Inferior parietal cortex (tissue), 1 donor: Measurements from ENCODE around the gene OR56B1.
"Not testable (repeated sequence)": the region's sequence is repeated elsewhere in the genome, so short reads cannot be mapped to it uniquely, and the experiment has no call there.

Experiments used
- DNase-seq: peaks from one replicate; pipeline ENCODE4 v3.0.0-alpha.2; 2016; ENCODE audit errors: extremely low spot score

Gene OR56B1, protein sequence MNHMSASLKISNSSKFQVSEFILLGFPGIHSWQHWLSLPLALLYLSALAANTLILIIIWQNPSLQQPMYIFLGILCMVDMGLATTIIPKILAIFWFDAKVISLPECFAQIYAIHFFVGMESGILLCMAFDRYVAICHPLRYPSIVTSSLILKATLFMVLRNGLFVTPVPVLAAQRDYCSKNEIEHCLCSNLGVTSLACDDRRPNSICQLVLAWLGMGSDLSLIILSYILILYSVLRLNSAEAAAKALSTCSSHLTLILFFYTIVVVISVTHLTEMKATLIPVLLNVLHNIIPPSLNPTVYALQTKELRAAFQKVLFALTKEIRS

DNA sequence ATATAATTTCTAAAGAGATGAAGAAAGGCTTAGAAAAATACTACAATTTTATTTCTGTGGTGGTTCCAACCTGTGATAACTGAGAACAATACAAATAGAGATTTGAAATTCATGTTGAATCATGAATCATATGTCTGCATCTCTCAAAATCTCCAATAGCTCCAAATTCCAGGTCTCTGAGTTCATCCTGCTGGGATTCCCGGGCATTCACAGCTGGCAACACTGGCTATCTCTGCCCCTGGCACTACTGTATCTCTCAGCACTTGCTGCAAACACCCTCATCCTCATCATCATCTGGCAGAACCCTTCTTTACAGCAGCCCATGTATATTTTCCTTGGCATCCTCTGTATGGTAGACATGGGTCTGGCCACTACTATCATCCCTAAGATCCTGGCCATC is at the start of gene OR56B1:
OR56B1 (plus strand) TSS at position 53 of the 400 bp plus-strand sequence; CDS start at position 122, 69 bp downstream.
- no peak for DNase-seq

DNA sequence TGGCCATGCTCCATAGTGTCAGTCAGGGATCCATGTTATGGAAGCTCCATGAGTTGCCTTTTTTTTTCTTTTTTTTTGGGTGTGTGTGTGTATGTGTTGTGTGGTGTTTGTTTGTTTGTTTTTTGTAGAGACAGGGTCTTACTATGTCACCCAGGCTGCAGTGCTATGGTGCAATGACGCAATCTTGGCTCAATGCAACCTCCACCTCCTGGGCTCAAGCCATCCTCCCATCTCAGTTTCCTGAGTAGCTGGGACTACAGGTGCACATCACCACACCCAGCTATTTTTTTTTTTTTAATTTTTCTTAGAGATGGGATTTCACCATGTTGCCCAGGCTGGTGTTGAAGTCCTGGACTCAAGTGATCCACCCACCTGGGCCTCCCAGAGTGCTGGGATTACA is 47.8 kb upstream of the OR56B1 start:
- no peak for DNase-seq

GRCh38 chr11:5689551-5689983 is 46.7 kb upstream of the OR56B1 start, which contains the start of gene TRIM22:
Gene TRIM22 (plus strand): TSS chr11:5689790. CDS start chr11:5696233, 6,443 bp downstream.
- DNase-seq: peak; percentile 51

DNA sequence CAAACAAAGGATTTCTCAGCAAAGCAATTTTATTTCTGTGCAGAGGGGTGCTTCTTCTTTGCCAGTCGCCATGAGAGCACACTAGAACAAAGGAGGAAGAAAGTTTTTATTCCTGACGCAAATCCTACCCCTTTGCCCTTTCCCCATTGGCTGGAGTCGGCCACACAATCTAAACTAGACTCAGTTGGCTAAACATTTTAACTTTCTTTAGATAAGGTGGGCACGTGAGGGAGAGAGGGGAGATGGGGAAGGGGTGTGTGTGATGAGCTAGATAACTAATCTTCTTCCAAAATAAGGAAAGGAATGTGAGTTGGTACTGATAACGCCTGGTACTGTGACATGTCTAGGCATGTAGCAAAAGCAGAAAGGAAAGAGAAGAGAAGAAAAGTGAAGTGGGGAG is 46.0 kb upstream of the OR56B1 start:
- DNase-seq: no peak

GRCh38 chr11:5690736-5691135 is 45.5 kb upstream of the OR56B1 start:
- peak; percentile 17 for DNase-seq

GRCh38 chr11:5691238-5691963 is 44.8 kb upstream of the OR56B1 start:
- not testable (repeated sequence) for DNase-seq

DNA sequence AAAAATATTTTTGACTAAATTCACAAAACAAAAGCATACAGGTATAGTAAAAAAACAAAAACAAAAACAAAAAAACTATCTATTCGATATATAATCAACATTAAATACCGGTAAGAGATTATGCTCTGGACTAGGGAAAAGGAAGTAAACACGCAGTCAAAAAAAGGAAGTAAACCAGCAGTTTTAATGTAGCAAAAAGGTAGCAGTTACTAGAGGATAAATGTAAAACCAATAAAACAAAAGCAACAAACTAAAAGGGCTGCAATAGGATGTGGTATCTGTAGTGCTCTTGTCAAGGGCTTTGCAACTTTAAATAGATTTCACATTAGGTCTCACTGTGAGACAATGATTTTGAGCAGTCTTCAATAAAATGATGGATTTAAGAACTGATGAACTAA is 44.3 kb upstream of the OR56B1 start:
- no peak for DNase-seq

- DNase-seq: no peak
Measured at GRCh38 chr11:5694642-5695041, 41.6 kb upstream of the OR56B1 start.

GRCh38 chr11:5695580-5695979 is 40.7 kb upstream of the OR56B1 start:
- no peak for DNase-seq

DNA sequence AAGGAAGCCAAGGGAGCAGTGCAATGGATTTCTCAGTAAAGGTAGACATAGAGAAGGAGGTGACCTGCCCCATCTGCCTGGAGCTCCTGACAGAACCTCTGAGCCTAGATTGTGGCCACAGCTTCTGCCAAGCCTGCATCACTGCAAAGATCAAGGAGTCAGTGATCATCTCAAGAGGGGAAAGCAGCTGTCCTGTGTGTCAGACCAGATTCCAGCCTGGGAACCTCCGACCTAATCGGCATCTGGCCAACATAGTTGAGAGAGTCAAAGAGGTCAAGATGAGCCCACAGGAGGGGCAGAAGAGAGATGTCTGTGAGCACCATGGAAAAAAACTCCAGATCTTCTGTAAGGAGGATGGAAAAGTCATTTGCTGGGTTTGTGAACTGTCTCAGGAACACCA is 40.0 kb upstream of the OR56B1 start:
- no peak for DNase-seq

GRCh38 chr11:5698281-5698680 is 38.0 kb upstream of the OR56B1 start:
- no peak for DNase-seq

GRCh38 chr11:5700421-5701054 is 35.7 kb upstream of the OR56B1 start:
- no peak for DNase-seq

DNA sequence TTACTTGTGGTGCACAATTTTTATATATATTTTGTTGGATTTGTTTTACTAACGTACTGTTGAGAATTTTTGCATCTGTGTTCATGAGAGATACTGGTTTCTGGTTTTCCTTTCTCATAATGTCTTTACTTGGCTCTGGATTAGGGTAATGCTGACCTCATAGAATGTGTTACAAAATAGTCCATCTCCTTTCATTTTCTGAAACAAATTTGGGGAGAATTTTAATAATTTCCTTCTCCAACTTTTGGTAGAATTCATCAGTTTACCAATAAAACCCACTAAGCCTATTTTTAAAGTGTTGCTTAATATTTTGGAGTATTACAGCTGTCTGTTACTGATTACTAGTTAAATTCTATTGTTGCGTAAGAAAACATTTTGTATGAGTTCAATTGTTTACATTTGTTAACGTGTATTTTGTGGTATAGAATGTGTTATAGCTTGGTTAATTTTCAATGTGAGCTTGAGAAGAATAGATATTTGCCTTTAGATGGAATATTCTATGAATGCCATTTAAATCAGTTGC is 35.1 kb upstream of the OR56B1 start:
- DNase-seq: no peak

GRCh38 chr11:5703741-5704536 is 32.3 kb upstream of the OR56B1 start:
- DNase-seq: no peak

DNA sequence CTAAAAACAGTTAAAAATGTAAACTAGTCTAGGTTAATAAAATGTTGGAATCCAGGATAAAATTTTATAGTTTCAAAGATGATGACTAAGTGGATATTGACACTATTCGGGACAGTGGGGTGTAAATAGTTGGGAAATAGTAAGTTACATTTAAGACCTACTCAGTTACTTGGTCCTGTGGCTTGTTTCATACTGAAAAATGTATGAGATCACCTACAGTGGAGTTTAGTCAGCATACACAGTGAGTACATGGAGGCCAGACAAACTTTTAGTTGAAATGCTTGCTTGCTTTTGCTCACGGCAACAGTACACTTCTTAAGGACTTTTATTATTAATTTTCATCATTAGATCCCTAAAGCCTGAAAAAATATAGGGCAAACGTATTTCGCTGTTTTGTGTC is 30.6 kb upstream of the OR56B1 start:
- DNase-seq: no peak

- DNase-seq: no peak
Measured at GRCh38 chr11:5712507-5712906, 23.7 kb upstream of the OR56B1 start.

DNA sequence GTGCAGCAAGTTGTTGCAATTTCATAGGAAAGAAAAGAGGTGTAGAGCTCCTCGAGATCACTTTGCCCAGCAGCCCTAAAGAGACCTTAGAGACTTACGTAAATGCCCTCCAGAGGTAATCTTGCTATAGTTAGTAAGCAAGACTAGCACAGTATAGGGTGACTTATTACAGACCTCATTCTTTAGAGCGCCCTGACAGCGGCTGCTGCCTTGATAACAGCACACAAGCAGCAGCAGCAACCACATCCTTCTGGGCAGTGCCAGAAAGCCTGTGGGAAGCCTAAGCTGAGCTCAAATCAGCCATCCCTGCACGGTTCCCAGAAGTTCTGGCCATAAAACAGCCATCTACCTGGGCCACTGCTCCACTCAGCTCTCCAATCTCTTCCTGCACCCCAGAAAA is 22.6 kb upstream of the OR56B1 start:
- no peak for DNase-seq

DNA sequence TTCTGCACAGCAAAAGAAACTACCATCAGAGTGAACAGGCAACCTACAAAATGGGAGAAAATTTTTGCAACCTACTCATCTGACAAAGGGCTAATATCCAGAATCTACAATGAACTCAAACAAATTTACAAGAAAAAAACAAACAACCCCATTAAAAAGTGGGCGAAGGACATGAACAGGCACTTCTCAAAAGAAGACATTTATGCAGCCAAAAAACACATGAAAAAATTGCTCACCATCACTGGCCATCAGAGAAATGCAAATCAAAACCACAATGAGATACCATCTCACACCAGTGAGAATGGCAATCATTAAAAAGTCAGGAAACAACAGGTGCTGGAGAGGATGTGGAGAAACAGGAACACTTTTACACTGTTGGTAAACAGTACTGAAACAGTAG is 19.7 kb upstream of the OR56B1 start:
- not testable (repeated sequence) for DNase-seq

DNA sequence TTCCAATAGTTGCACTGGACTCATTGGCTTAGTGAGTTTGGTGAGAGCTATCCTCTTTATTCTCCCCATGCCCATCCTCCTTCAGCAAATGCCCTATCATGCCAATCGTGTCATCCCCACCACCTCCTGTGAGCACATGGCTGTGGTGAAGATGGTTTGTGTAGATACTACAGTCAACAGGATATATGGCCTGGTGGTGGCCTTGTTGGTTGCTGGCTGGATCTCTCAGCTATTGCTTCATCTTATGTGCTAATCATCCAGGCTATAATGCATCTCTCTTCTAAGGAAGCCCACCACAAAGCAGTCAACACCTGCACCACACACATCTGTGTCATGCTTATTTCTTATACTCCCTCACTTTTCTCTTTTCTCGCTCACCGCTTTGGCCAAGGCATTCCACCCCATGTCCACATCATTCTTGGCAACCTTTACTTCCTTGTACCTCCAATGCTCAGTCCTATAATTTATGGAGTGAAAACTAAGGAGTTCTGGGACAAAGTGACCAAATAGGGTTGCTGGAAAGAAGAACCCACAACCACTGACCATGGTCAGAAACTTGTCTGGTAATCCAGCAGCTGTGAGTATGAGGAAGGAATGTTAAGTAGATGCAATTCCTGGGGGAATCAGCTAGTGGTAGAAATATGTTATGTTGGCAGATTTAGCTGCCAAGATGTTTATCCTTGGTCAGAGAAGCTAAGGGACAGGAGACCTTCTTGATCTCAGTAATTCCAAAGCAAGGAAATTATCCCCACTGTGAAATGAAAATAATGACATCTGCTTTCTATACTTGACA is 16.3 kb upstream of the OR56B1 start:
- DNase-seq: no peak

DNA sequence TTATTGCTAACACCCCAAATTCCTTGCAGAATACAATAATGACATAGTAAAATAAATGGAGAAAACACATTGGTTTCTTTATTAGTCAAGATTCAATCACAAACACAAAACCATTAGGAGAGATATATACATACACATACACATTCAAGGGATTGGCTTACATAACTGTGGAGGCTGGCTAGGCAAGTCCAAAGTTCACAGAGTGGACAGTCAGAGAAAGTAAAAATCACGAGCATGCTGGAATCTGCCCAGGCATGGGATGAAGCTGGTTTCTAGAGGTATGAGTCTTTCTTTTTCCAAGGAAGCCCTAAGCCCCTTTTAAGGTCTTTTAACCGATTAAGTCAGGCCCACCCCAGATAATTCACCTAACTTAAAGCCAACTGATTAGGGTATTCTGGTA is 13.6 kb upstream of the OR56B1 start:
- DNase-seq: no peak

DNA sequence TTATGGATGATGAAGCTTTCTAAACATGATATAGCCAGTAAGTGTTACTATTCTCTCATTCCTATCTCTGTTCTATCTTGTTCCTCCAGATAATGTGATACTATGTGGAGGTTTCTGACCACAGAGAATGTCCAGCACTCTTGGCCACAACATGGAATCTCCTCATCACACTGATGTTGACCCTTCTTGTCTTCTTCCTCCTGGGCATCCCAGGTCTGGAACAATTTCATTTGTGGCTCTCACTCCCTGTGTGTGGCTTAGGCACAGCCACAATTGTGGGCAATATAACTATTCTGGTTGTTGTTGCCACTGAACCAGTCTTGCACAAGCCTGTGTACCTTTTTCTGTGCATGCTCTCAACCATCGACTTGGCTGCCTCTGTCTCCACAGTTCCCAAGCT is 9.9 kb upstream of the OR56B1 start:
- no peak for DNase-seq
